ENCODE data around the gene GDPD1. TPM values are rescaled to one million over a fixed set of nuclear protein-coding genes. Genes with fewer than 3 reads are reported as not detected.
"Not testable (repeated sequence)": the region's sequence is repeated elsewhere in the genome, so short reads cannot be mapped to it uniquely, and the experiment has no call there.

Gene GDPD1
- total RNA-seq, 1 experiment from 2014 or later: 0.07 TPM

DNA sequence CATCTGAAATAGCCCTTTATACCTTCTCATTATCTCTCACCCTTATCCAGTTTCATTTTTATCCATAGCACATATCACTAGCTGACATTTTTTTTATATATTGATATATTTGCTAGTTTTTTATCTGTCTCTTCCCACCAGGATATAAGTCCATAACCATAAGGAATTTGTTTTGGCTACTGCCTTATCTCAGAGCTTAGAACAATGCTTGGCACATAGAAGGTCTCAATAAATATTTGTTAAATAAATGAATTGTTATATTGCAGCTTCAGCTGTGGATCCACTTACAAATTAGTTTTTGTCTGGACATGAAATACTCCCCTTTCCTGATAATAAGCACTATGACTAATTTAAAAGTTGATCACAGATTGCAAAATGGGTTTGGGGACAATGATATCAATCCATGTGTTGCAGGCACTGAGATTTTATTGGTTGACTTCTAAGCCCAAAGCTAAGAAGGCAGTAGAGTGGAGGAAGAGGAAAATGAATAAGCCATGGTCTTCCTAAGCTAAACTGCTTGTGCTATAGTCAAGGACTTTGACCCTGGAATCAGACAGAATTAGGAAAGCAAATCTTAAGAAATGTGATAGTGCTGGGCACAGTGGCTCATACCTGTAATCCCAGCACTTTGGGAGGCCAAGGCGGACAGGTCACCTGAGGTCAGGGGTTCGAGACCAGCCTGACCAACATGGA is 79.2 kb downstream of the GDPD1 start:
- in situ Hi-C loops (cut with HindIII; ENCODE audit: low pct_unique_long_range_greater_than_20kb, low sequenced_read_pairs): no loop called here

GRCh38 chr17:59300941-59301340 is 80.6 kb downstream of the GDPD1 start:
- in situ Hi-C loops (cut with HindIII; ENCODE audit: low pct_unique_long_range_greater_than_20kb, low sequenced_read_pairs): no loop called here
- no peak for DNase-seq (ENCODE audit: low read depth)

More for the DNA sequence above, 79.2 kb downstream of the GDPD1 start:
- DNase-seq (ENCODE audit: low read depth): no peak

DNA sequence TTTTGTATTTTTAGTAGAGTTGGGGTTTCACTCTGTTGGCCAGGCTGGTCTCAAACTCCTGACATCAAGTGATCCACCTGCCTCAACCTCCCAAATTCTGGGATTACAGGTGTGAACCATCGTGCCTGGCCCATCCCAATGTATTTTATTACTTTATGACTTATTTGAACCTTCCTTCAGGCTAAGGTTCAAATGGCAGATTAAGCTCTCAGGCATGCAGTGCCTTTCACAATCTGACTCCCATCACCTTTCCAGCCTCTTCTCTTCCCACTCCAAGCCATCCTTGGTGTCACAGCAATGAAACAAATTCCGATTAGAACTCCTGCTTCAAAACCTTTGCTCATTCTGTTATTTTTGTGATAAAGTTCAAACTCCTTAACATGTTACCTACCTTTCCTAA is 84.5 kb downstream of the GDPD1 start:
- DNase-seq (ENCODE audit: low read depth): no peak
- in situ Hi-C loops (cut with HindIII; ENCODE audit: low pct_unique_long_range_greater_than_20kb, low sequenced_read_pairs): no loop called here

DNA sequence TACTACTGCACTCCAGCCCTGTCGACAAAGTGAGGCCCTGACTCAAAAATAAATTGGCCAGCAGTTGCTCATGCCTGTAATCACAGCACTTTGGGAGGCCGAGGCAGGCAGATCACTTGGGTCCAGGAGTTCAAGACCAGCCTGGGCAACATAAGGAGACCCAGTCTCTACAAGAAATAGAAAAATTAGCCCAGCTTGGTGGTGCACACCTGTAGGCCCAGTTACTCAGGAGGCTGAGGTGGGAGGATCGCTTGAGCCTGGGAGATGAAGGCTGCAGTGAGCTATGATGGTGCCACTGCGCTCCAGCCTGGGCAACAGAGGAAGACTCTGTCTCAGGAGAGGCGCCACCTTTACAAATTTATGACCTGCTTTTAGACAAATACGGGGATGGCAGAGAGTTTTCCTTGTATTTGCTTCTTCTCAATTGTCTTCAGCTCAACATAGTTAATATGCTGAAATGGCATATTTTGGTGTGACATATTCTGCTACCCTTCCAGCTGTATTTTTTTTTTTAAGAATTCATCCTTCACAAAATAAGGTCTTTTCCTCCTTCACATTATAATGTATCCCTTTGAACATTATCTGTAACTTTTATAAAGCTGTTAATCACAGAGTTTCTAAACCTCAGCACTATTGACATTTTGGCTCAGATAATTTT is 90.1 kb downstream of the GDPD1 start:
- no peak for DNase-seq (ENCODE audit: low read depth)
- in situ Hi-C loops (cut with HindIII; ENCODE audit: low pct_unique_long_range_greater_than_20kb, low sequenced_read_pairs): no loop called here

GRCh38 chr17:59311051-59311468 is 90.7 kb downstream of the GDPD1 start:
- in situ Hi-C loops (cut with HindIII; ENCODE audit: low pct_unique_long_range_greater_than_20kb, low sequenced_read_pairs): no loop called here
- DNase-seq (ENCODE audit: low read depth): peak; percentile 58

GRCh38 chr17:59311521-59311920 is 91.2 kb downstream of the GDPD1 start:
- in situ Hi-C loops (cut with HindIII; ENCODE audit: low pct_unique_long_range_greater_than_20kb, low sequenced_read_pairs); DNase-seq (ENCODE audit: low read depth): not testable (repeated sequence)

DNA sequence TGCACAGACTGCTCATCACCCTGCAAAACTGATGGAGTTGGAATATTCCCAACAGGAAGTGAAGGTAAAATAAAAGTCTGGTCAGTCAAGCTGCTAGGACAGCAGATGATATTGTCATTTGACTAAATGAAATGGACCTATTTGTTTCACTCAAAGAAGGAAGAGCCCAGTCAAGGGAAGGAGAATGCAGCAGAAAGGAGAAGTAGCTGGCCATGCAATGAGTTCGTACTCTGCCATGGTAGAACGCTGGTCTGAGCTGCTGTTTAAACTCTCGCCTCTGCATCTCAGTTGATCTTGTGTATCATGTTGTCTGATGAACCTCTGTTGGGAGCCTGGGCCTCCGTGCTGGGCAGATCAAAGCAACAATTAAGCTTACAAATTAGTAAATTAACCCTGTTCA is 95.6 kb downstream of the GDPD1 start:
- in situ Hi-C loops (cut with HindIII; ENCODE audit: low pct_unique_long_range_greater_than_20kb, low sequenced_read_pairs): no loop called here
- no peak for DNase-seq (ENCODE audit: low read depth)

Other genes starting within 250 kb of the GDPD1 start
- gene TRIM37, start 113.6 kb upstream of the GDPD1 start, total RNA-seq (2014; rRNA removed; shearing (Covaris generic); ENCODE audit: low replicate concordance): 17.9 and 58.4 TPM in 2 replicates
- 58.9 and 63.0 TPM in 2 replicates for gene SKA2, start 65.3 kb upstream of the GDPD1 start, total RNA-seq (2014; rRNA removed; shearing (Covaris generic); ENCODE audit: low replicate concordance)
- gene PRR11, start 64.8 kb upstream of the GDPD1 start, total RNA-seq (2014; rRNA removed; shearing (Covaris generic); ENCODE audit: low replicate concordance): 20.5 and 2,299 TPM in 2 replicates
- 16.2 and 20.6 TPM in 2 replicates for gene SMG8, start 10.5 kb upstream of the GDPD1 start, total RNA-seq (2014; rRNA removed; shearing (Covaris generic); ENCODE audit: low replicate concordance)
- 0.23 and 3.0 TPM in 2 replicates for gene YPEL2, start 111.1 kb downstream of the GDPD1 start, total RNA-seq (2014; rRNA removed; shearing (Covaris generic); ENCODE audit: low replicate concordance)